Transverse colon (tissue), 4 donors: ENCODE data around the gene BCAS1. TPM values are rescaled to one million over a fixed set of nuclear protein-coding genes. Genes with fewer than 3 reads are reported as not detected.

Source experiments
- DNase-seq: peaks from one replicate; pipeline ENCODE4 v3.0.0-alpha.2; 2019
- H3K27ac ChIP-seq, 4 donors: fragments of 200-600 bp; sonication (generic); 2 replicates each; pipeline ENCODE4 v1.5.1; 2016 to 2018; ENCODE audit warnings: inconsistent platforms in 4 of 4
- H3K27me3 ChIP-seq: fragments of 200-600 bp; sonication (generic); 2 replicates; pipeline ENCODE4 v1.5.1; 2017; ENCODE audit warnings: inconsistent platforms
- H3K36me3 ChIP-seq, 4 donors: fragments of 200-600 bp; sonication (generic); 2 replicates each; pipeline ENCODE4 v1.5.1; 2017 to 2019; ENCODE audit warnings: inconsistent platforms in 4 of 4
- H3K4me1 ChIP-seq, 4 donors: fragments of 200-600 bp; sonication (generic); 2 replicates each; pipeline ENCODE4 v1.5.1; 2017 to 2020; ENCODE audit warnings: inconsistent platforms in 4 of 4
- H3K4me3 ChIP-seq, 4 donors: fragments of 200-600 bp; sonication (generic); 1 replicate in 1 of 4; 2 replicates in 3 of 4; pipeline versions ENCODE4 v1.5.1 to v1.6.1; 2017 to 2019; ENCODE audit warnings: inconsistent platforms in 4 of 4
- H3K9me3 ChIP-seq, 2 donors: fragments of 200-600 bp; sonication (generic); 2 replicates each; pipeline ENCODE4 v1.5.1; 2017 to 2019; ENCODE audit warnings: inconsistent platforms in 2 of 2
- CTCF ChIP-seq, 5 experiments: fragments of 200-600 bp in 3 of 5; fragments of 450-650 bp in 2 of 5; sonication (generic) in 3 of 5; IDR thresholded peaks; 1 replicate in 2 of 5; 2 replicates in 3 of 5; pipeline ENCODE4 v1.5.1; 2016 to 2017; ENCODE audit warnings: antibody characterized with exemption in 5 of 5, inconsistent platforms in 3 of 5, mild to moderate bottlenecking in 2 of 5, moderate library complexity in 1 of 5
- EP300 ChIP-seq: sonication (generic); formaldehyde crosslinking; IDR thresholded peaks from one replicate; pipeline ENCODE4 v1.6.1; 2017; ENCODE audit warnings: antibody characterized with exemption, low read depth
- POLR2A ChIP-seq: fragments of 450-650 bp; IDR thresholded peaks from one replicate; pipeline ENCODE4 v1.6.1; 2016; ENCODE audit warnings: antibody characterized with exemption, mild to moderate bottlenecking, moderate library complexity
- POLR2AphosphoS5 ChIP-seq, 3 donors: sonication (generic); formaldehyde crosslinking; IDR thresholded peaks; one replicate each; pipeline ENCODE4 v1.6.1; 2016; ENCODE audit warnings: antibody characterized with exemption in 3 of 3
- WGBS, 2 donors: methylation state at CpG; one replicate each; pipeline ENCODE4 v1.1.5; 2018; ENCODE audit warnings: low coverage in 1 of 2; 5-methylcytosine and 5-hydroxymethylcytosine counted together
- in situ Hi-C, 4 donors: fragments of 200-750 bp; cut with MboI; loops; one replicate each; pipeline versions ENCODE4 v1.15.0 to v1.15.1; 2017; ENCODE audit warnings: low sequenced_read_pairs in 3 of 4, low pct_ligation_motif_present in 1 of 4, low pct_unique_long_range_greater_than_20kb in 1 of 4
- intact Hi-C: fragments of 100-400 bp; cut with DNase I; formaldehyde crosslinking; loops from one replicate; pipeline ENCODE4 v1.15.1; 2023; ENCODE audit warnings: low total_unique reads
- total RNA-seq, 4 donors: library from RNA; depleted of rRNA; stranded (reverse); fragments of >200 nt; gene quantifications; one replicate each; pipeline ENCODE4 v1.1.0, GENCODE V29; 2016

The BCAS1 gene
- total RNA-seq, 4 donors from 2014 or later, result 68.9 to 127 (median 89.0) TPM

GRCh38 chr20:53948383-53949318 lies 121.7 kb downstream of the BCAS1 start:
- DNase-seq, result no peak
- TF ChIP-seq POLR2A, result no peak
- no peak for TF ChIP-seq EP300
- TF ChIP-seq POLR2AphosphoS5 (IDR thresholded peaks at IDR 0.05), result no peak
- no peak for TF ChIP-seq CTCF (IDR thresholded peaks at IDR 0.05)
- H3K9me3 ChIP-seq, result no peaks in the 10 kb centered on the region
- H3K27me3 ChIP-seq, result no peaks in the 10 kb centered on the region
- intact Hi-C loops, result no loop called here
- H3K4me3 ChIP-seq, result no peak overlapping the region
- H3K4me1 ChIP-seq, result peaks cover 0 to 12% (median 0%) of the 10 kb centered on the region in 4 donors
- H3K36me3 ChIP-seq, result peaks cover 0 to 7% (median 0%) of the 10 kb centered on the region in 4 donors
- H3K27ac ChIP-seq, result no peak overlapping the region
- WGBS, 2 donors, result 33 to 87% methylated on average over 2 to 11 of the region's 11 CpGs
- in situ Hi-C loops, result loop anchor here in 1 of 4 donors (10.0 kb wide), 1 partner anchor 374 kb away; no protein-coding TSS in a partner anchor

- WGBS, 2 donors, result 85 to 91% methylated on average over 4 to 17 of the region's 17 CpGs
- in situ Hi-C loops, result loop anchor here in 1 of 4 donors (10.0 kb wide), 1 partner anchor 373 kb away; no protein-coding TSS in a partner anchor
These were observed 122.7 kb downstream of the BCAS1 start for GRCh38 chr20:53947501-53948195.

GRCh38 chr20:53946106-53946505 lies 124.3 kb downstream of the BCAS1 start:
- DNase-seq, result no peak
- intact Hi-C loops, result no loop called here
- 99 to 100% methylated on average over 4 of the region's 4 CpGs for WGBS, 2 donors
- H3K36me3 ChIP-seq, result no peaks in the 10 kb centered on the region
- H3K4me1 ChIP-seq, result peaks cover 0 to 26% (median 4%) of the 10 kb centered on the region in 4 donors
- in situ Hi-C loops, result loop anchor here in 1 of 4 donors (10.0 kb wide), 1 partner anchor 371 kb away; no protein-coding TSS in a partner anchor
- TF ChIP-seq POLR2A (no peak), EP300 (no peak), POLR2AphosphoS5 (IDR thresholded peaks at IDR 0.05) (no peak), CTCF (IDR thresholded peaks at IDR 0.05) (no peak)
- H3K27me3 ChIP-seq, result no peaks in the 10 kb centered on the region
- H3K9me3 ChIP-seq, result no peaks in the 10 kb centered on the region
- H3K27ac ChIP-seq, result no peak overlapping the region
- no peak overlapping the region for H3K4me3 ChIP-seq

More at GRCh38 chr20:53947501-53948195, 122.7 kb downstream of the BCAS1 start:
- Histone ChIP-seq H3K27me3 (no peaks in the 10 kb centered on the region), H3K4me3 (no peak overlapping the region), H3K4me1 (peaks cover 0 to 17% (median 0%) of the 10 kb centered on the region in 4 donors), H3K9me3 (no peaks in the 10 kb centered on the region), H3K27ac (no peak overlapping the region), H3K36me3 (no peaks in the 10 kb centered on the region)
- no peak for DNase-seq
- TF ChIP-seq POLR2AphosphoS5 (IDR thresholded peaks at IDR 0.05), result no peak
- no peak for TF ChIP-seq CTCF (IDR thresholded peaks at IDR 0.05)
- TF ChIP-seq POLR2A, result no peak
- no peak for TF ChIP-seq EP300
- intact Hi-C loops, result no loop called here

- H3K4me3 ChIP-seq, result no peak overlapping the region
- H3K4me1 ChIP-seq, result peaks cover 0 to 32% (median 7%) of the 10 kb centered on the region in 4 donors
- 94 to 96% methylated on average over 2 of the region's 2 CpGs for WGBS, 2 donors
- no peak for DNase-seq
- no peaks in the 10 kb centered on the region for H3K36me3 ChIP-seq
- no peak for TF ChIP-seq POLR2A
- no peak for TF ChIP-seq POLR2AphosphoS5 (IDR thresholded peaks at IDR 0.05)
- no peak for TF ChIP-seq EP300
- TF ChIP-seq CTCF (IDR thresholded peaks at IDR 0.05), result no peak
- H3K27ac ChIP-seq, result no peak overlapping the region
- no peaks in the 10 kb centered on the region for H3K9me3 ChIP-seq
- in situ Hi-C loops, result loop anchor here in 1 of 4 donors (10.0 kb wide), 1 partner anchor 371 kb away; no protein-coding TSS in a partner anchor
- intact Hi-C loops, result no loop called here
- H3K27me3 ChIP-seq, result no peaks in the 10 kb centered on the region
These were observed 124.9 kb downstream of the BCAS1 start for GRCh38 chr20:53945478-53945877.
